Gastroesophageal sphincter (tissue), 3 donors: ENCODE measurements around the gene DUOX2.

Experiments used
- CTCF ChIP-seq, 4 experiments: fragments of 200-600 bp in 2 of 4; fragments of 450-650 bp in 2 of 4; sonication (generic) in 1 of 4; IDR thresholded peaks; one replicate each; pipeline ENCODE4 v1.5.1; 2017 to 2019; ENCODE audit warnings: antibody characterized with exemption in 4 of 4, mild to moderate bottlenecking in 2 of 4, moderate library complexity in 2 of 4
- EP300 ChIP-seq: sonication (generic); formaldehyde crosslinking; IDR thresholded peaks from one replicate; pipeline ENCODE4 v1.6.1; 2017; ENCODE audit warnings: antibody characterized with exemption, mild to moderate bottlenecking
- POLR2A ChIP-seq, 2 donors: fragments of 450-650 bp; IDR thresholded peaks; one replicate each; pipeline ENCODE4 v1.6.1; 2017; ENCODE audit warnings: antibody characterized with exemption in 2 of 2, mild to moderate bottlenecking in 2 of 2, moderate library complexity in 1 of 2
- POLR2AphosphoS5 ChIP-seq: sonication (generic); formaldehyde crosslinking; IDR thresholded peaks from one replicate; pipeline ENCODE4 v1.6.1; 2017; ENCODE audit warnings: antibody characterized with exemption

GRCh38 chr15:45133561-45133920, 19.6 kb upstream of the DUOX2 start:
- no peak for TF ChIP-seq POLR2A (IDR thresholded peaks at IDR 0.05)
- no peak for TF ChIP-seq CTCF (IDR thresholded peaks at IDR 0.05)
- TF ChIP-seq POLR2AphosphoS5, result no peak
- no peak for TF ChIP-seq EP300
